Measurements from ENCODE around the gene SH2B3. TPM values are rescaled to one million over a fixed set of nuclear protein-coding genes. Genes with fewer than 3 reads are reported as not detected.
"Not testable (repeated sequence)": the region's sequence is repeated elsewhere in the genome, so short reads cannot be mapped to it uniquely, and the experiment has no call there.

The SH2B3 gene
- total RNA-seq: 170 and 231 TPM in 2 replicates

DNA sequence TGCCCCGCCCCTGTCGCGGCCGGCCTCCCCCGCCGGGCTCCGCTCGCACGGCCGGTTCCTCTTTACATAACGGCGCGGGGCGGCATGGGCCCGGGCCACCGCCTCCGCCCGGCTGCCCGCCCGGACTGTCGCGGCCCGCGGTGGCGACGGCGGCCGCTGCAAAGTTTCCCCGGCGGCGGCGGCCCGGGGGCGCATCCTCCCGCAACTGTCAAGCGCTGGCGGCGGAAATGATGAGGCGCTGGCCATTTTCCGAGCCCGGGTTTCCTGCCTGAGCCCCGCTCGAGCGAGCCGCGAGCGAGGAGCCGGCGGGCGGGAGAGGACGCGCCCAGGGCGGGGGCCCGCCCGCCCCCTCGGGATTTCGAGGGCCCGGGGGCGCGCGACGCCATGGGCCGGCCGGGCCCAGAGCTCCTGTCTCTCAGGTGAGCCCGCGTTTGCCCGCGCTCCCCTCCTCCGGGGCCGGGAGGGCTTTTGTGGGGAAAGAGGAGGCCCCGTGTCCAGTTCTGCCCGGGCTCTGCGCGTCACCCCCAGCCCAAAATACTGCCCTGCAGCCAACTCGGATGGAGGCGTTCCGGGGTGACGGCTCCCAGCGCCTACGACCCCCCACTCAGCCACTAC, at the start of gene SH2B3:
Gene SH2B3 (plus strand): TSS at position 65 of the 615 bp plus-strand sequence. CDS start 12,223 bp downstream, outside the sequence.
- DNase-seq (ENCODE audit: extremely low read depth, low read depth, low spot score): no peak

DNA sequence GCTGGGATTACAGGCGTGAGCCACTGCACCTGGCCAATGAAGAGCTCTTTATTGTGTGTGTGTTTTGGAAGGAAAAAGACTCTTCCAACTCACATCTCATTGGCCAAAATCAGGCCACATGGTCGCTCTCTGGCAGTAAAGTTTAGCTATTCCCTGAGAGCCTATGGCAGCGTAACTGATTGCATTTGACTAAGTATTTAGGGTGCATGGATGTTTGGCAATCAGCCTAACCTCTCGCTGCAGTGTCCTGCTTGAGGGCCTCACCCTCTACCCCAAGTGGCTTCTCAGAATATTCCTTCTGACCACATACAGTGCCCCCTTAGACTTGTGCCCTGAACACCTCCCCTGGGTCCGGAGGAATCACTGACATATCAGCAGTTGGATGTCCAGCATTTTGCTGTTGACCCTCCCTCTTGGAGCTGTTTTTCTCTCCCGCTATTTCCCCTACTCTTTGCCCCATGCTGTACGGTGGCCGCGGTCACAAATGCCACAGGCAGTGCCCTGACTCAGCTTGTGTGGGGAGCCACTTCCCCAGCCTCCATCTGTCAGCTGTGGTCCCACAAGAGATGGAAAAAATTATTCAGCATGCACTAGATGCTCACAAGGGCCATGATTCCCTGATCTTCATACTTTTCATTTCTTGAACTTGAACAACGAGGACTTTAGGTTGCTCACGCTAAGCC, 46.4 kb upstream of the SH2B3 start:
- no peak for DNase-seq (ENCODE audit: extremely low read depth, low read depth, low spot score)

DNA sequence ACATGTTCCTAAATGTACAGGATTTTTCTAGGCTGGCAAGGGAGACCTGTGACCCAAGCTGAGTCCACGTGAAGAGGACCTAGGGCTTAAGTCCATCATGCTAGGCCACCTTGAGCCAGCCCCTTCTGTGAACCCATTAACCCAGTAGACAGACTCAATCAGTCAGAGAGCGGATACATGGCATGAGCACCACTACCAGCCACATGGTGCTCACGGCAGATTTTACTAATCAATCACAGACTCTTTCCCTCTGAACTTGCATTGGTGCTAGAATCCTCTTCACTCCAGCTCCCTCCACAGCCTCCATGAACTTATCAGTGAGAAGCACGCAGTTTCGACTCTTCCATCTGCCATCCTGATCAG, 45.8 kb upstream of the SH2B3 start:
- no peak for DNase-seq (ENCODE audit: extremely low read depth, low read depth, low spot score)

DNA sequence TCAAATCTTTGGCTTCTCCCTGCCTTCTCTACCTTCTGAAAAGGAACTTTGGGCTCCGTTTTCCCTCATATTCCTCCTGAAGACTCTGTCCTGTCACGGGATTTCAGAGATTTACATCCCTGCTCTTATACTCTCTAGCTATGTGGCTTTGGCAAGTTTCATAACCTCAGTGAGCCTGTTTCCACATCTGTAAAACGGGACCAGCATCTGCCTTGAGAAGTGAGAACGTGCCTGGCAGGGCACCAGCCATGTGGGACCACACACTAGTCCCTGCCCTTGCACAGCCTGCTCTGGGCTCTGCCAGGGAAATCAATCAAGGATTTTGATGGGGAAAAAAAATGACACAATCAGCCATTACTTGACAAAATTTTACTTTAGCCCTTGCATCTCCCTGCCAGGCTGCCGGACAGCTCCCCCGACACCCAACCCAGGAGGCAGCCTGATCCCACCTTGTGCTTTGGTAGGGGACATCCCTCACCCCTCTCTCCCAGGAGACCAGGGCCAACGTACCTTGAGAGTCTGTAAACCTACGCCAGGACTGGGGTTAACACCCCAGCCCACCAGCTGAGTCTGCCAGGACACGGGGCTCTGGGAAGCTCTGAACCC, 45.3 kb upstream of the SH2B3 start:
- DNase-seq (ENCODE audit: extremely low read depth, low read depth, low spot score): no peak

DNA sequence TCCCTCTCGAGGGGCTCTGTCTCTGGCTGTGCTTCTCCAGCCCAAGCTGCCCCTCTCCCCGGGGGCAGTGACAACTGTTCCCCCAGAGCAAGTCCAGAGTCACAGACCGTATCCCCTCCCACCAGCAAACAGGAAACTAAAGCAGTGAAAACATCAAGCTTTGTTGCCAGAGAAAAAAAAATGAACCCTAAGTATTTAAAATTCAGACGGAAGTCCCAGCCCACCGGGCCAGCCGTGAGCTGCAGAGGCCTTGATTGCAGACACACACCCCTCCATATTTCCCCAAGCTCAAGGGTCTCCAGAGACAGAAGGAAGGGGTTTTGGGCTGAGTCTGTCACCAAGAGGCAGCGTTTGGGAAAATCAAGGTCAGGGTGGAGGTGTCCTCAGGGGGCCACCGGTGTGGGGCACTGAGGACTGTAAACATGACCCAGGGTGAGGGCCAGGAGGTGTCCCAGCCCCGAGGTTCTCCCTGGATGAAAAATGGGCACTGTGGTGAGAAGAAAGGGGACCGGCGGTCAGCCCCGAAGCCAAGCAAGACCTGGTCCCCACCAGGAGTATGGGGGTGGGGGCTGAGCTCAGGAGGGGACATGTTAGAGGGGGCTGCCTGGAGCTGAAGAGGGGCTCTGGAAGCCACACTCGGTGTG, 44.5 kb upstream of the SH2B3 start:
- no peak for DNase-seq (ENCODE audit: extremely low read depth, low read depth, low spot score)

DNA sequence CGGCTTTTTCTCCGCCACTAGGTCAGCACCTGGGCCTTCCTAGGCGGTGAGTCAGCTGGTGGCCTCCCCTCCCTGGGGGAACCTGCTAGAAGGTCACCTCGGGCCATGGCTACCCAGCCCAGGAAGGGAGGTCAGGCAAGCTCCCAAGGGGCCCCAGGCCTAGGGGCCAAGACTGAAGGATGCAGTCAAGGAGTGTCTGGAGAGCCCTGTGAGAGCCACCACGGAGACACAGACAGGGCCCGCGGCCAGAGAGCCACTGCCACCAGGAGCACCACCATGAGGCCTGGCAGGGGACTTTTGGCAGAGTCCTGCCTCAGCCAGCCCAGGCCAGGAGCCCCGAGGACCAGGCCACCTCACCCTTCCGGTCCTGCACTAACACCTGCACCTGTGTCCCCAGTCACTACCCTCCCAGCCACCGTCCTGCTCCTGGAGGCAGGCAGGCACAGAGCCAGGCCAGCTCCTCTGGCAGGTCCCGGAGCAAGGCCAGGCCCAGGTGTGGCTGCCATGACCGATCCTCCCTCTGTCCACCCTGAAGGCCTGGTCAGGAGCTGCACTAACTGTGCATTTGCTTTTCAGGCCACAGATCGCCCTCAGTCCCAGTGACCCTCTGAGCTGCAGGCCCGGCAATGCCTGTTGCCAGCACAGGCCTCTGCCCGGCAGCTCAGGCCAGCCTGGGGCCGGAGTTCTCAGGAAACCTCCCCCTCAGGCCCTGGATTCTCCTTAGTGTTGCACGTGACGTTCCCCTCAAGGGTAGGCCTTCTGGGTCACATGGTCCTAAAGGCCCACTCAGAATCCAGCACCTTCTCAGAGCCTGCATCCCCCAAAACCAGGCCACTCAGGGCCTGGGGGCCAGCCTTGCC, 43.8 kb upstream of the SH2B3 start:
- DNase-seq (ENCODE audit: extremely low read depth, low read depth, low spot score): no peak

DNA sequence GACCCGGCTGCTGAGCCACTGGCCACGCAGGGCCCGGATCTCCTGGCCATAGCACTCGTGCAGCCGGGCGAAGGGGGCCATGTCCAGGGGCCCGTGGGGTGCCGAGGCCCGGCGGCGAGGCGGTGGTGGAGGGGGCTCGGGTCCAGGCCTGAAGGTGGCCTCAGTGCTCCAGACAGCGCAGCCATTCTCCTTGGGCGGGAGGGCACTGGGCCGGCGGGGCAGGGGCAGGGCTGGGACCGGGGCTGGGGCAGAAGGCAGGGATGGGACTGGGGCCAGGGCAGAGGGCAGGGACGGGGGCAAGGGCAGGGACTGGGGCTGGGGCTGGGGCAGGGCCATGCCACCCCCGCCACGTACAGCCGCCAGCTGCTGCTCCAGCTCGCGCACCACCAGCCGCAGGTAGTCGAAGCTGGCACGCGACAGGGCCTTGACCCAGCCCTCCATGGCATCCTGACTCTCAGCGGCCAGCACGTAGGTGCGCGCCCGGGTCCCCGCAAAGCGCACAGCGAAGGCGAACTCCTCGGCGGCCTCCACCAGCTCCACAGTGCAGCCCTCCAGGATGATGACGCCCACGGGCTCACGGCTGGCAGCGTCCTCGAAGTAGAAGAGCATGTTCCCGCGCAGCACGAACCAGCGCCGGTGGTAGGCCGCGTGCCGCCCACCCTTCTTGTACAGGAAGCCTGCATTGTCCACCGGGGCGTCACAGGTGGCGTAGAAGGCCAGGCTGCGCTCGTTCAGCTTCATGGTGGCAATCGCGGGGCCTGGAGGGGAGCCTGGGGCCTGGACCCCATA, 42.8 kb upstream of the SH2B3 start:
- no peak for DNase-seq (ENCODE audit: extremely low read depth, low read depth, low spot score)

DNA sequence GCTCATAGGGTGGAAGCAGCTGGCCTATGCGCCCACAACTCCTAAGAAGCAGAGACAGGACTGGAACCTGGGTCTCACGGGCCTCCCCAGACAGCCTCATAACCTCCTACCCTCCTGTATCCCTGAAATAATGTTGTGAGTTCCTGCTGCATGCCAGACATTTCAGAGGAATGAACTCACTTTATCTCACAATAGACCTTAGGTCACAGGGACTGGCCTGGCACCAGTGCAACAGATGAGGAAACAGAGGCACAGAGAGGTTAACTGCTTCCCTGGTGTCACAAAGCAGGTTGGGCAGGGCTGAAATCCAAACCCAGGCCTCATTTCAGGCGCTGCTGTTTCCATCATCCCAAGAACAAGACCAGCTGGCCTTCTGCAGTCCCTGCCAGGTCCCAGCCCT, 42.1 kb upstream of the SH2B3 start:
- no peak for DNase-seq (ENCODE audit: extremely low read depth, low read depth, low spot score)

DNA sequence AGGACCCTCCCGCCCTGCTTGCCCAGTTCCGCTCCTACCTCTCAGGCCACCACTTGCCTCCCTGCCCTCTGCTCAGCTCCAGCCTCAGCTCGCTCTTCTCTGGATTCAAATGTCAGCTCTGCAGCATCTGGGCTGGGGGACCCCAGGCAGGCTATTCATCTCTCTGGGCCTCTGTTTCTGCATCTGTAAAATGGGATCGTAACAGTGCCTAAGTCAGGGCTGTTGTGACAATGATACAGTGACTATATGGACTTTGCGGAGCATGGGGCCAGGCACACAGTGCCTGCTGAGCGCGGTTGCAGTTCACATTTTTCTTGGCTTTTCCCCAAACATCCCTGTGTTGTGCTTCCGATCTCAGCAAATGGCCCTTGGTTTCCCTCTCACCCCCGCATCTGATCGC, 39.6 kb upstream of the SH2B3 start:
- DNase-seq (ENCODE audit: extremely low read depth, low read depth, low spot score): no peak

DNA sequence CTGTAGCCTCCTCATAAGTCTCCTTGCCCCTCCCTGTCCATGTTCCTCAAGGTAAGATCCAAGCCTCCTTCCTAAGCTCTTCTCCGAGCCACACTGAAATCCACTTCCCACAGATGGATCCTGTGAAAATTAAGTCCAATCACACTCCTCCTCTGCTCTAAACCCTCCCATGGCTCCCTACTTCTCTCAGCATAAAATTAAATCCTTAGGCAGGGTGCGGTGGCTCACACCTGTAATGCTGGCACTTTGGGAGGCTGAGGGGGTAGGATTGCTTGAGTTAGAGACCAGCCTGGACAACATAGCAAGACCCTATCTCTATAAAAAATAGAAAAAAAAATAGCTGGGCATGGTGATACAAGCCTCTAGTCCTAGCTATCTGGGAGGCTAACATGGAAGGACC, 39.1 kb upstream of the SH2B3 start:
- DNase-seq (ENCODE audit: extremely low read depth, low read depth, low spot score): no peak

DNA sequence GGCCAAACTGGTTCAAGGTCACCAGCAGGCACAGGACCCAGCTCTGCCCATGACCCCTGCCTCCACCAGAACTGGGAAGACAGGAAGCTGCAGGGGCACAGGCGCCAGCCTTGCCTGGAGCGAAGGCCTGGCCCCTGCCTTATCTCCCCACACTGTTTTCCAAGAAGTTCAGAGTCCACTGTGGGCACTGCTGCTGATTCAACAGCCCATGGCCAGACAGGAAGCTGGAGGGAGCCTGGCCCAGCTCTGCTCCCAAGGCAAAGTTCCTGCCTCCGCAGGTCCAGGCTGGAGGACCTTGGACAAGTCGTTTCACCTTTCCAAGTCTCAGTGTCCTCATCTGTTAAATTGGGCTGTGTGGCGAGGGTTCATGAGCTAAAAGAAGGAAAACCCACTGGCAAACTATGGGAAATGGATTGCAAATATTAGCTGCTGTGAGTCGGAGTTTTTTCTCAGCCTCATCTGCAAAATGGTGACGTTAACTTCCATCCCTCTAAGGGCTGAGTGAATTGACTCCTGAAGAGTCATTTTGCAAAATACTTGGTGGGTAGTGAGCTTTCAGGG, 38.0 kb upstream of the SH2B3 start:
- DNase-seq (ENCODE audit: extremely low read depth, low read depth, low spot score): no peak

DNA sequence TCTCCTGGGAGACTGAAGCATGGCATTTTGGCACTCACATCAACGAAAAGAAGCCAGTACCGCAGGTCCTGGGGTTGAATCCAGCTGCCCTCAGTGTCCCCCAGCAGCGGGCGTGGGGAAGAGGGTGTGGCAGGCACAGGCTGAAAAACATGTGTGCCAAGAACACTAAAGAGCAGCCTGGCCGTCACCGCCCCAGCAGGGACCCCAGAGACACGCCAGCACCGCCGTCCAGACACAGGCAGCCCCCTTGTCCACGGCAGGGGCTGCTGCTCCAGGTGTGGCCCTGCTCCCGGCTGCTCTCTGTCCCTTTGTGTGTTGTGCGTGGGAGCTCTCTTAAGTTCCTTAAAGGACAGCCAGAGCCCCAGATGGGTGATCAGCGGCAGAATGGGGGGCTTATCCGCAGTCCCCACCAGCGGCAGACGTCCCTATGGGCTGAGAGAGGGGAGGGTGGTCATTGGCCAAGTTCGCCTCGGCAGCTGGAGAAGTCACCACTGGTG, 37.4 kb upstream of the SH2B3 start:
- no peak for DNase-seq (ENCODE audit: extremely low read depth, low read depth, low spot score)

DNA sequence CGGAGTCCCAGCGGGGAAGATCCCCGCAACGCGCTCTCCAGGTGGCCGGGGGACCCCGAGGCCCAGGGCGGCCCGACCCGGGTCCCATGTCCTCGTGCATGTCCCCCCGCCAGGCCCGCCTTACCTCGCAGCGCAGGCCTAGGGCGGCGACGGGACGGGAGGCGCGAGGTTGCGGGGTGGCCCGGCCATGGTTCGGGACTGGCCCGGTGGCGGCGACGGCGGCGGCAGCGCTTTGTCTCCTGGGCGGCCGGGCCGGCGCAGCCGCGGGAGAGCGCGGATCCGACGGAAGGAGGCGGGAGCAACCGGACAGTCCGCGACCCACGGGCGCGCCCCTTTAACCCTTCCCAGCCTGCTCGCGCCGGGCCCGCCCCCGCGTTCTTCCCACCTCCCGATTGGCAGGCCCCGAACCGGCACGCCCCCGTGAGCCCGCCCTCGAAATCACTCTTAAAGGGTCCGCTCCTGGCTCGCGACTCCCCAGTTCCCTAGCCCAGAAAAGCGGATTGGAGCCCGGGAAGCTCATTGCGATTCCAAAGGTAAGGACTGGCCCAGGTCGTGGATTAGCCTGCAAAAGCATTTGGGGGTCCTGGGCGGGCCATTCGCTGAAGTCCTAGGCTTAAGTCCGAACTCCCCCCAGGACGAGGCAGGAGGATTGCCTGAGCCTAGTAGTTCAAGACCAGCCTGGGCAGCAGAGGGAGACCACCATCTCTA, 36.8 kb upstream of the SH2B3 start, which contains the start of gene PHETA1:
Gene PHETA1 (minus strand): TSS at position 308 of the 708 bp plus-strand sequence. CDS start 5,668 bp downstream, outside the sequence.
- DNase-seq (ENCODE audit: extremely low read depth, low read depth, low spot score): no peak

DNA sequence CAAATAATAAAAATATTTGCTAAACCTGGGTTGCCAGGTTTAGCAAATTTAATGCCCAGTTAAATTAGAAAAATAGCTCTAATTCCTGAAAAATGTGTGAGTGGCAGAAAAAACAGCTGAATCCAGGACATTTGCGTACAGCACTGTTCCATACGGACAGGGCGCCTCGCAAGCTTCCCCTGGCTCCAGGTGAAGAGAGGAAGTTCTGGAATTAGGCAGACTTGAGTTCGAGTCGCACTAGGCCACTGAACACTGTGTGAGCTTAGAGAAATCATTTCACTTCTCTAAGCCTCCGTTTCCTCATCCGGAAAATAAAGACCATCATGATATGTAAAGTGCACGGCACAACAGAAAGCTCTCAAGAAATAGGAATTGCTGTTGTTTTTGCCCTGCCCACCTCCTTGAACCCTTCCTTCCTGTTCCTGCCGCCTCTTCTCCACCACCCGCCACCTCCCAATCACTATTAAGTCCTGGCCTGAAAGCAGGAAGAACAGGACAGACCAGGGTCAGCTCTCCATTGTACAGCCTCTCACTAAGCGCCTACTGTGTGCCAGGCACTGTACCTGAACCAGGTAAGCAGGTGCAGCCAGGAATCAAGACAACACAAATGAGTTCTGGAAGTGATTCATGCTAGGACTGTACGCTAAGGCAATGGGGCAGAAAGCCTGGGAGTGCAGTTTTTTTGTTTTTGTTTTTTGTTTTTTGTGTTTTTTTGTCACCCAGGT, 36.1 kb upstream of the SH2B3 start:
- DNase-seq (ENCODE audit: extremely low read depth, low read depth, low spot score): no peak

DNA sequence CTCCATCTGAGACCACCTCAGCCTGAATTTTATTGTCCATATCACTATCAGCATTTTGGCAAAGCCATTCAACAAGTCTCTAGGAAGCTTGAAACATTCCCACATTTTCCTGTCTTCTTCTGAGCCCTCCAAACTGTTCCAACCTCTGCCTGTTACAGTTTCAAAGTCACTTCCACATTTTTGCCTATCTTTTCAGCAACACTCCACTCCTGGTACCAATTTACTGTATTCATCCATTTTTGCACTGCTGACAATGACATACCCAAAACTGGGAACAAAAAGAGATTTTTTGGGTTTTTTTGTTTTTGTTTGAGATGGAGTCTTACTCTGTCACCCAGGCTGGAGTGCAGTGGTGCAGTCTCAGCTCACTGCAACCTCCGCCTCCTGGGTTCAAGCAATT, 32.5 kb upstream of the SH2B3 start:
- DNase-seq (ENCODE audit: extremely low read depth, low read depth, low spot score): not testable (repeated sequence)

DNA sequence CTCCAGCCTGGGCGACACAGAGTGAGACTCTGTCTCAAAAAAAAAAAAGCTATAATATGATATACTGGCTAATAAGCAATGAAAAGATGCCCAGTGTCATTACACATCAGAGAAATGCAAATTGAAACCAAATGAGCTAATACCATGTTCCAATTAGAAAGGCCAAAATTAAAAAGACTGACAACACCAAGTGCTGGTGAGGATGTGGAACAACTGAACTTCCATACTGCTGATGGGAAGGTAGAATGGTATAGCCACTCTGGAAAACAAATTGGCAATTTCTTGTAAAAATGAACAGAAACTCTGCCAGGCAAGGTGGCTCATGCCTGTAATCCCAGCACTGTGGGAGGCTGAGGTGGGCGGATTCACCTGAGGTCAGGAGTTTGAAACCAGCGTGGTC, 28.3 kb upstream of the SH2B3 start:
- DNase-seq (ENCODE audit: extremely low read depth, low read depth, low spot score): no peak

DNA sequence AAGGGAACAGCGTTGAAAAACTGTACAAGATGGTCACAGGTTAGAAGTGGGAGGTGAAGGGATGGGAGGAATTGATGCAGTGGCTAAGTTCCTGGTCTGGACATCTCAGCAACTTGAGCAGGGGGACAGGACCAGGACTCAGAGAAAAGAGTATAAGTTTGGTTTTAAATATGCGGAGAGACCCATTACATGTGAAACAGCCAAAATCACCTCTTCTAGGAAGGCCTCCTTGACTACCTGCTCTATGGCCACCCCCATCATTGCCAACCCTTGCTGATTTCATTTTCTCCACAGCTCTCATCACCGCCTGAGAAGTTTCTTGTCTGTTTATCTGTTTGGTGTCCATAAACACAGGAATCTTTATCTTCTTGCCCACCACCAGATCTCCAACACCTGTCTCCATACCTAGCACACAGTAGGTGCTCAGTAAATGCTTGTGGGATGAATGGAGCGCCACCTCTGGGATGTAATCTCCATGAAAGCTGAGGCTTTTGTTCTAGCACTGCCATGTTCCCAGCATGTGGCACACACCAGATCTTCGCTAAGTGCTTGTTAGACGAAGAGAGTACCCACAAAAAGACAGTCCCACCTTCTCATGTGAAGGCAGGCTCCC, 25.7 kb upstream of the SH2B3 start:
- no peak for DNase-seq (ENCODE audit: extremely low read depth, low read depth, low spot score)

DNA sequence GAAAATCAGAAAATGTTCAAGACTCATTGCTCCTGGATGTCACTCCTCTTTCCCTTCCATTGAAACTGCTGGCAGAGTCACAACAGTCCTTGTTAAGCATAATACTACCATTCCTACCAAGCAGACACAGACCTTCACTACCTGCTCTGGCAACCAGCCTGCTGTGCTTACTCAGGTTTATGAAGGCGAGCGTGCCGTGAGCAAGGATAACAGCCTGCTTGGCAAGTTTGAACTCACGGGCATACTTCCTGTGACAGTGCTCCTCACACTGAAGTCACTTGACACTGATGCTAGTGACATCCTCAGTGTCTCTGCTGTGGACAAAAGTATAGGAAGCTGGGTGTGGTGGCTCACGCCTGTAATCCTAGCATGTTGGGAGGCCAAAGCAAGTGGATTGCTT, 21.1 kb upstream of the SH2B3 start:
- no peak for DNase-seq (ENCODE audit: extremely low read depth, low read depth, low spot score)

All from glomerular endothelial cell (primary cell).